GM21528 (cell line): ENCODE measurements around the gene ANKRD29.
"Not testable (repeated sequence)": the region's sequence is repeated elsewhere in the genome, so short reads cannot be mapped to it uniquely, and the experiment has no call there.

Experiments
- ATAC-seq: cut with Tn5 transposase; IDR thresholded peaks from one replicate; pipeline ENCODE4 v1.9.1; 2021; ENCODE audit warnings: mild to moderate bottlenecking, moderate library complexity; ENCODE audit not compliant: unreplicated experiment, low FRiP score

Gene ANKRD29

GRCh38 chr18:23619388-23619881, 43.3 kb downstream of the ANKRD29 start:
- ATAC-seq: peak; percentile 22

DNA sequence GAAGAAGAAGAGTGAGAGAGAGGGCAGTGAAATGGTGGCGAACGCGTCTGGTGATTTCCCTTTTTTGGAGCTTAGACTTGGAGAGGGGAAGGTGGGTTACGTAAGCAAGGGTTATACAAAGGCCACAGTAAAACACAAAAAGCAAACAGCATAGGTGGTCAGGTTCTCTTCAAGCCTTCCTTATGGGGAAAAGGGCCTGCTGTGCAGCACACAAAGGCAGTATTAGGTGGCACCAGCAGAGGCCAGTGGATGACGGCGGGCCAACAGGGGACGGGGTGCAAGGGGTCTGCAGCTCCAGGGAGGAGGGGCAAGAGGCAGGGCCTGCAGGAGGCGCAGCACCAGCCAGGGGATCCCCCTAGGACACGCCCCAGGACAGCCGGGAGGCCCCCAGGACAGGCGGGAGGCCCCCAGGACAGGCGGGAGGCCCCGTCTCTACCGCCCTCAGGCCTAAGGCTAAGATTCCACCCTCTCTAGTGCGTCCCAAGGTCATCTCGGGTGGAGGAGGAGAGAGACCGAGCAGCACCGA, 43.8 kb downstream of the ANKRD29 start:
- ATAC-seq: peak; percentile 44

DNA sequence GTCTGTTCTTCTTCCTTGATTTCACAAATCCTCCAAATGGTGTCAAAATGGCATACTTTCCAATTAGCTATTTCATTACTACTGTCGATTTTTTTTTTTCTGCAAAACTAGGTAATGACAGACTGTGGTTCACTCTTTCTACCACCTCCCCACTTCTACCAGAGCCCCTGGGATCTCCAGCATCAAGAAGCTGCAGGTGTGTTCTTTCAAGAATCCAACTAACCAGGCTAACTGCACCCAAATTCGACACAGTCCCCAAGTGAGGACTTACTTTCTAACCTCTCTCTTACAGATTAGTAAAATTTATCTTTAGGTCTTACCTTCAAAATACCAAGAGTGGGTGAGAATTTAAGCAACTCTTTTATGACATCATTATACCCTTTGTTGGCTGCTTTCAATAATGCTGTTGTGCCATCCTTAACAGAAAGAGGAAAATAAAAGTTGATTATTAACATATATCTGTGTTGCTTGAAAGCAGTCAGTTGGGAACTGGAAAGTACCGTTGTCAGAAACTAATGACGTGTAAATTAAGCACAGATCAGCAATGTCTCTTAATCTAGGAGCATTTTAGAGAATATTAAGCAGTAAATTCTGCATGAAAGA, 45.2 kb downstream of the ANKRD29 start:
- ATAC-seq: peak; percentile 50

DNA sequence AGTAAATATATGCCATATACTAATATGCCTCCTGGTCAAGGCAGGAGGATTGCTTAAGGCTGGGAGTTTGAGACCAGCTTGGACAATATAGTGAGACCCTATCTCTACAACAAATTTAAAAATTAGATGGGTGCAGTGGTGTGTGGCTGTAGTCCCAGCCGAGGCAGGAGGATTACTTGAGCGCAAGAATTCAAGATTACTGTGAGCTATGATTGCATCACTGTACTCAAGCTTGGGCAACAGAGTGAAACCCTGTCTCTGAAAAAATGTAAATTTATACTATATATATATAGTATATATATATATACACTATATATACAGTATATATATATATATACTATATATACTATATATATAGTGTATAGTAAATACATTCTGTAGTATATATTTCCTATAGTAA, 46.5 kb downstream of the ANKRD29 start:
- ATAC-seq: no peak

GRCh38 chr18:23614891-23615290, 47.8 kb downstream of the ANKRD29 start:
- ATAC-seq: no peak

- no peak for ATAC-seq
Observed at GRCh38 chr18:23614413-23614812, 48.3 kb downstream of the ANKRD29 start.

- ATAC-seq: not testable (repeated sequence)
Observed at GRCh38 chr18:23613091-23613475, 49.6 kb downstream of the ANKRD29 start.

GRCh38 chr18:23612434-23613090, 50.1 kb downstream of the ANKRD29 start:
- no peak for ATAC-seq

DNA sequence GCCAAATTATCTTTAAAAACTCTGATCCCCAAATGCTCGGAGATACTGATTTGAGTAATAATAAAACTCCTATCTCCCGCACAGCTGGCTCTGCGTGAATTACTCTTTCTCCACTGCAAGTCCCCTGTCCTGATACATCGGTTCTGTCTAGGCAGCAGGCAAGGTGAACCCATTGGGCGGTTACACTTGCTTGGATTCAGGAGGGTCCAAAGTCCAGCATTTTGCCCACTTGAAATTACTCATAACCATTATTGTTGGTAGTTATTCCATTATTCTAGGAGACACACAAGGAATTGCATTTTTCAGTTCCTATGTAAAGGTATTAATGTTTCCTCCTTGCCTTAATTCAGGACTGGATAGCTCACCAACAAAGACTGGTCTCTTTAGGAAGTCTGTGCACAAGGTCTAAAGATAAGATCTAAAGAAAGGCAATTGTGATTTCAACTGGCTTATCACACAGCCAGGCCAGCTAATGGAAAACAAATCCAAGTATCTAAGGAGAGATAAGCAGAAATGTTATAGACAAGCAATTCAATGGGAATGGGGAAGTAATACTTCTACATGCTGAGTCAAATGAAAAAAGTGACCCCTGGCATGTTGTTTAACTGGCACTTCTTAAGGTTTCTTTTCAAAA, 53.2 kb downstream of the ANKRD29 start:
- ATAC-seq: no peak

GRCh38 chr18:23608211-23608610, 54.5 kb downstream of the ANKRD29 start:
- no peak for ATAC-seq

DNA sequence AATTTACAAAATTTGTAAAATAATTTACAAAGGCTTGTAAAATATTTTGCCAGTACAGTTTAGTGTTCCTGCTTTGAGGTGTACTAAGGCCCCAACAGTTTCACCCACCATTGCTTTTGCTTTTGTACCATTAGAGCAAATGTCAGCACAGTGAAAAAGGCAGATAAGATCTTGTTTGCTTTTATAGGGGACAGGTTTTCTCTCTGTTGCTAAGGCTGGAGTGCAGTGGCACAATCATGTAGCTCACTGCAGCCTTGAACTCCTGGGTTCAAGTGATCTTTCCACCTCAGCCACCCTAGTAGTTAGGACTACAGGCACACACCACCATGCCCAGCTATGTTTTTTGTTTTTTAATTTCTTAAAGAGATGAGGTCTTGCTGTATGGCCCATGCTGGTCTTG, 56.8 kb downstream of the ANKRD29 start:
- ATAC-seq: no peak

GRCh38 chr18:23599809-23600208, 62.9 kb downstream of the ANKRD29 start:
- no peak for ATAC-seq

DNA sequence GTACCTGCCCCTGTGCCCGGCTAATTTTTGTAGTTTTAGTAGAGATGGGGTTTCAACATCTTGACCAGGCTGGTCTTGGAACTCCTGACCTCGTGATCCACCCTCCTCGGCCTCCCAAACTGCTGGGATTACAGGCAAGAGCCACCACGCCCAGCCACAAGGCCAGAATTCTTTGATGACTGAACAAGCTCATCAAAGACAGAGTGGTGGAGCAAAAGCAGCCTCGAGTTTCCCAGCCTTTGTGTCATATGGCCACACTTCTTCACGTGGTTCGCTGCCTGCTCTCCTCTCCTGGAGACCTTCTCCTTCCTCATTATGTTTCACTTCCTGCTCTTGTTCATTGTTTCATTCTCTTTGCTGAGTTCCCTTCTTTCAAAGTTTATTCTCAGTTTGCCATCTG, 66.5 kb downstream of the ANKRD29 start:
- no peak for ATAC-seq

GRCh38 chr18:23595591-23595990, 67.1 kb downstream of the ANKRD29 start:
- no peak for ATAC-seq

GRCh38 chr18:23593720-23594119, 69.0 kb downstream of the ANKRD29 start:
- no peak for ATAC-seq

GRCh38 chr18:23592911-23593310, 69.8 kb downstream of the ANKRD29 start:
- ATAC-seq: no peak

- no peak for ATAC-seq
Observed at GRCh38 chr18:23591011-23591410, 71.7 kb downstream of the ANKRD29 start.

DNA sequence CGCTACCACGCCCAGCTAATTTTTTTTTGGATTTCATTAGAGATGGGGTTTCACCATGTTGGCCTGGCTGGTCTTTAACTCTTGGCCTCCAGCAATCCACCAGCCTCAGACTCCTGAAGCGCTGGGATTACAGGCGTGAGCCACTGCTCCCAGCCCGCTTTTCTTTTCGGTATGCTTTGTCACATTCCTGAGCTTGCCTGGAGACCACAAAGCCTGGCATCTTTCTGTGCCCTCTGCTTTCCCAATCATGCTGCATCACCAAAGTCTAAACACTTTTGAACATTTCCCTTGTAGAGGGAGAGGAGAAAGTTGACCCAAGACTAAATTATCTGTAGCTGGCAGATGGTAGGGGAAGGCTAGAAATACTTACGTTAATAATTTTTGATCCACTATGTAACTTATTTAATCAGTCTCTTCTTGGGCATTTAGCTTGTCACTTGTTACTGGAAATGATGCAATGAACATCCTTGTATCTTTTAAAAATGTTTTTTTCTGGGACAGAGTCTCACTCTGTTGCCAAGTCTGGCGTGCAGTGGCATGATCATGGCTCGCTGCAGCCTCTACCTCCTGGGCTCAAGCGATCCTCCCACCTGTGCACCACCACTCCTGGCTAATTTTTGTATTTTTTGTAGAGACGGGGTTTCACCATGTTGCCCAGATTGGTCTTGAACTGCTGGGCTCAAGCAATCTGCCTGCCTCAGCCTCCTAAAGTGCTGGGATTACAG, 73.7 kb downstream of the ANKRD29 start:
- ATAC-seq: no peak

GRCh38 chr18:23587220-23587642, 75.5 kb downstream of the ANKRD29 start:
- peak; percentile 4 for ATAC-seq

DNA sequence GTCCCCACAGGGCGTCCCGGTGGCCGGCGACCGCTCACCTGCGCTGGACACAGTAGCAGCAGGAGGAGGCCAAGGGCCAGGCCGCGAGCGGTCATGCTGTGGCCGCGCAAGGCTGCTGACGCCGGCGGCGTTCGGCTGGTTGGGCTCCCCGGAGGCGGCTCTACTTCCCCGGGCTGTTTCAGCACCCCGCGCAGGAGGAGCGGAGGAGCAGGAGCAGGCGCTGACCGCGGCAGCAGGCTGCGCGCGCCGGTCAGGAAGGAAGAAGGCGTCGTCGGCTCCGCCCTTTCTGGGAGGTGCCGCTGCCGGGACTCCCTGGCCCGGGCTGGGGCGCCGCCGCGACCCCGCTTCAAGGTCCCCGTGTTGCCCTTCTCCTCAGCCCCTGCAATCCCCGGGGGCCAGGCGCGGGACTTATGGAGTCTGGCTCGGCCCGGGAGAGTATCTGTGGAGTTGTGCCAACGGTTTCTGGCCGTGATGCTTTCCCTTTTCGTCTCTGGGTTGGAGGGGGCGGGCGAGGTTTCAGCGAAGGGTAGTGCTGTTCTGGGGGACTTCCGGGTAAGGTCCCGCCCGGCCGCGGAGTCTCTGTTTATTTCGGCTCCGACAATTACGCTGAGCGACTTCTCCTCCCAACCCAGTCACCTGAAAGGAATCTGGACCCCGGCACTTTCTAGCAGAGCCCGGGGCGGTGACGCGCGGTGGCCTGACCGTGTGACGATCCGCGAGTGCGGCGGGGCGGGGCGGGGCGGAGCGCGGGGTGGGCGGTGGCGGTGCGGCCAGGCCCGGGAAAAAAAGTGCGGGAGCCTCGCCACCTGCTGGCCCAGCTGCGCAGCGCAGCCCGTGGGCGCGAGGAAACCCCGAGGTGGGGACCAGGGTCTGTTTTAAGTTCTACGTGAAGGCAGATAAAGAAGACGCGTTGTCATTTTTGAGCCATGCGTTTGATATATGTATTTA, 76.2 kb downstream of the ANKRD29 start, which contains the start of gene NPC1:
Gene NPC1 (minus strand): TSS at position 258 of the 948 bp plus-strand sequence. CDS start 163 bp downstream, at position 95.
- ATAC-seq: peak; percentile 91
